Measurements from ENCODE around the gene MRRF. TPM values are rescaled to one million over a fixed set of nuclear protein-coding genes. Genes with fewer than 3 reads are reported as not detected.
A peak's percentile ranks its signal among the peaks of the same experiment; 100 is the strongest.

MRRF gene
- polyA plus RNA-seq, 4 donors = 36.6 to 47.0 (median 44.4) TPM

- no peak for DNase-seq (ENCODE audit: low read depth in 4 of 4, low spot score in 2 of 4)
Measured at GRCh38 chr9:122227575-122227900, 37.1 kb upstream of the MRRF start.

GRCh38 chr9:122228191-122228567 lies 36.5 kb upstream of the MRRF start:
- no peak for DNase-seq (ENCODE audit: low read depth in 4 of 4, low spot score in 2 of 4)

- no peak for DNase-seq (ENCODE audit: low read depth in 4 of 4, low spot score in 2 of 4)
Measured at GRCh38 chr9:122228568-122229484, 35.9 kb upstream of the MRRF start, which contains the start of gene LHX6. Gene LHX6 (minus strand): TSS chr9:122228957. CDS start chr9:122228740, 217 bp downstream.

GRCh38 chr9:122229485-122229837 lies 35.2 kb upstream of the MRRF start:
- DNase-seq (ENCODE audit: low read depth in 4 of 4, low spot score in 2 of 4) = no peak

- no peak for DNase-seq (ENCODE audit: low read depth in 4 of 4, low spot score in 2 of 4)
Measured at GRCh38 chr9:122232796-122233306, 31.8 kb upstream of the MRRF start.

- no peak for DNase-seq (ENCODE audit: low read depth in 4 of 4, low spot score in 2 of 4)
Measured at GRCh38 chr9:122234022-122234748, 30.5 kb upstream of the MRRF start.

GRCh38 chr9:122236681-122237080 lies 28.0 kb upstream of the MRRF start:
- DNase-seq (ENCODE audit: low read depth in 4 of 4, low spot score in 2 of 4) = no peak

GRCh38 chr9:122239722-122240121 lies 25.0 kb upstream of the MRRF start:
- no peak for DNase-seq (ENCODE audit: low read depth in 4 of 4, low spot score in 2 of 4)

- no peak for DNase-seq (ENCODE audit: low read depth in 4 of 4, low spot score in 2 of 4)
Measured at GRCh38 chr9:122244349-122244748, 20.3 kb upstream of the MRRF start.

- DNase-seq (ENCODE audit: low read depth in 4 of 4, low spot score in 2 of 4) = no peak
Measured at GRCh38 chr9:122246666-122247065, 18.0 kb upstream of the MRRF start.

- DNase-seq (ENCODE audit: low read depth in 4 of 4, low spot score in 2 of 4) = no peak
Measured at GRCh38 chr9:122248448-122248865, 16.2 kb upstream of the MRRF start.

- no peak for DNase-seq (ENCODE audit: low read depth in 4 of 4, low spot score in 2 of 4)
Measured at GRCh38 chr9:122251351-122251750, 13.3 kb upstream of the MRRF start.

GRCh38 chr9:122252796-122253195 lies 11.9 kb upstream of the MRRF start:
- no peak for DNase-seq (ENCODE audit: low read depth in 4 of 4, low spot score in 2 of 4)

GRCh38 chr9:122254761-122255160 lies 9.9 kb upstream of the MRRF start:
- no peak for DNase-seq (ENCODE audit: low read depth in 4 of 4, low spot score in 2 of 4)

GRCh38 chr9:122256206-122256605 lies 8.5 kb upstream of the MRRF start:
- no peak for DNase-seq (ENCODE audit: low read depth in 4 of 4, low spot score in 2 of 4)

- no peak for DNase-seq (ENCODE audit: low read depth in 4 of 4, low spot score in 2 of 4)
Measured at GRCh38 chr9:122258886-122259415, 5.7 kb upstream of the MRRF start.

GRCh38 chr9:122261469-122261881 lies 3.2 kb upstream of the MRRF start:
- no peak for DNase-seq (ENCODE audit: low read depth in 4 of 4, low spot score in 2 of 4)

GRCh38 chr9:122262073-122262472 lies 2.6 kb upstream of the MRRF start:
- DNase-seq (ENCODE audit: low read depth in 4 of 4, low spot score in 2 of 4) = no peak

- DNase-seq (ENCODE audit: low read depth in 4 of 4, low spot score in 2 of 4) = peak in 2 of 4 donors; percentile 2 to 7
Measured at GRCh38 chr9:122263699-122264349, 858 bp upstream of the MRRF start.

- peak in 2 of 4 donors; percentile 8 to 9 for DNase-seq (ENCODE audit: low read depth in 4 of 4, low spot score in 2 of 4)
Measured at GRCh38 chr9:122265149-122265915, 650 bp downstream of the MRRF start.
